Measurements from ENCODE around the gene ACOX1.

Gene ACOX1

DNA sequence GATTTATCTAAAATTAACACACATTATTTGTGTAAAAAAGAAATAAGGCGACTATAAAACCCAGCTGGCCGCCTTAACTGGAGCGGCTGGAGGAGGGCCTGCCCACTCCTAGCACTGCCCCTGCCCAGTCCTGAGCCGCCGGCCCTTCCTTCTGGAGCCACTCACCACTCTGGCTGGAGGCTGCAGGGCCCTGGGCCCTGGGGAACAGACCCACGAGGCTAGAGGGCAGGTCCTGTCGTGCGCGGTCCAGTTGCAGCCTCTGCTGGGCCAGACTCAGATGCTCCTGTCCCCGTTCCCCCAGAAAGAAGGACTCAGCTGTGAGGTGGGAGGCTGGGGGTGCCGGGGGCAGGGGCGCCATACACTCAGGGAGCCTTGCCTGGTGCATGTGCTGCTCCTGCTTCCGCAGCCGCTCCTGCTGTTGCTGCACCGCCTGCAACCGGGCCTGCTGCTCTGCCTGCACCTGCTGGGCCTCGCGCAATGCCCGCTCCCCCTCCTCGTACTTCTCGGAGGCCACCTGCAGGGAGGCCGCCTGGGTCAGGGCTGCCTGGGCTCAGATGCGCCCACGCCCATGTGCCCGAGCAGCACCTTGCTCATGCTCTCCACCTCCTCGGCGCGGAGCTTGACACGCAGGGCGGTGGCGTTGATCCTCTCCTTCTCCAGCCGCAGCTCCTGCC lies 65.3 kb downstream of the ACOX1 start:
- in situ Hi-C loops (cut with HindIII; ENCODE audit: low sequenced_read_pairs) = no loop called here
- H3K4me3 ChIP-seq (ENCODE audit: low read depth, low read length) = no peak overlapping the region
- TF ChIP-seq CTCF (IDR thresholded peaks at IDR 0.05; ENCODE audit: low read depth, low read length, missing control alignments) = no peak

DNA sequence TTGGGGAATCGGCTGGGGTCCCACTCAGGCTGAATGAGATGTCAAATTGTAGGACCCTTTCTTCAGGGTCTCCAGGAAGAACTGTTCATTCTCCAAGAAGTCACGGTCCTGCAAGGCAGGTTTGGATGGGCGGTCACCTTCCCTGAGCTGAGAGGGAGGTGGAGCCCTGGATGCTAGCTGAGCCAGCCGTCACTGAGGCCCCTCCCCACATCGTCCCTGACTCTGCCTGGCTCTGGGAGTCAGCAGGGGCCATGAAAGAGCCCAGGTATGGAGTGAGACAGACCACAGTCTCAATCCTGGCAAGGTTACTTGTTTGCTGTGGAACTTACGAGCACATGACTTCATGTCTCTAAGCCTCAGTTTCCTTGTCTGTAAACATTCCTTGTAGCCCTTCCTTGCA lies 68.3 kb downstream of the ACOX1 start:
- no peak overlapping the region for H3K4me3 ChIP-seq (ENCODE audit: low read depth, low read length)
- no peak for TF ChIP-seq CTCF (IDR thresholded peaks at IDR 0.05; ENCODE audit: low read depth, low read length, missing control alignments)
- no peak for DNase-seq (ENCODE audit: low read depth)
- in situ Hi-C loops (cut with HindIII; ENCODE audit: low sequenced_read_pairs) = no loop called here

More for the DNA sequence above, 65.3 kb downstream of the ACOX1 start:
- DNase-seq (ENCODE audit: low read depth) = no peak

DNA sequence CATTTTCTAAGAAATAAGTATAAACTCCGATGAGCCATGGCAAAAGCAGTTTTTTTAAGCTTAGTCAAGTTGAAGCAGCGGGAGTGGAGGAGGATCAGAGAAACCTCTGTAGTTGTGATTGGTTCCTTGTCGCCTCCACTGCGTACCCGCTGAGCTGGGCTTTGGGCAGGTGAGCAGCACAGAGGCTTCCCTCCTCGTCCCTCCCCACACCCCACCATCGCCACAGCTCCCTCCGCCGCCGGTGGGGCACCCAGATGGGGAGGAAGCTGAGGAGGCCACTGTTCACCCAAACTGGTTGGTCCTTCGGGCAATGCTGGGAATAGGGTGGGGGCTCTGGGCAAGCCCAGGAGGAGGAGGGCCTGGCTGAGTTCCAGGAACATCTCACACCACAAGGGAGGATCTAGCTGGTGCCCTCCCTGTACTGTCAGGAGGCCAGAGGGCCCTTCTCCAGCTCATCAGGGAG lies 69.1 kb downstream of the ACOX1 start:
- no peak for DNase-seq (ENCODE audit: low read depth)
- in situ Hi-C loops (cut with HindIII; ENCODE audit: low sequenced_read_pairs) = no loop called here
- TF ChIP-seq CTCF (IDR thresholded peaks at IDR 0.05; ENCODE audit: low read depth, low read length, missing control alignments) = no peak
- H3K4me3 ChIP-seq (ENCODE audit: low read depth, low read length) = no peak overlapping the region

- no peak for TF ChIP-seq CTCF (IDR thresholded peaks at IDR 0.05; ENCODE audit: low read depth, low read length, missing control alignments)
- in situ Hi-C loops (cut with HindIII; ENCODE audit: low sequenced_read_pairs) = no loop called here
- DNase-seq (ENCODE audit: low read depth) = no peak
- no peak overlapping the region for H3K4me3 ChIP-seq (ENCODE audit: low read depth, low read length)
Measured at GRCh38 chr17:75909051-75909811, 69.7 kb downstream of the ACOX1 start.

- no peak for DNase-seq (ENCODE audit: low read depth)
- no peak for TF ChIP-seq CTCF (IDR thresholded peaks at IDR 0.05; ENCODE audit: low read depth, low read length, missing control alignments)
- no peak overlapping the region for H3K4me3 ChIP-seq (ENCODE audit: low read depth, low read length)
- in situ Hi-C loops (cut with HindIII; ENCODE audit: low sequenced_read_pairs) = no loop called here
Measured at GRCh38 chr17:75908201-75908600, 70.8 kb downstream of the ACOX1 start.

DNA sequence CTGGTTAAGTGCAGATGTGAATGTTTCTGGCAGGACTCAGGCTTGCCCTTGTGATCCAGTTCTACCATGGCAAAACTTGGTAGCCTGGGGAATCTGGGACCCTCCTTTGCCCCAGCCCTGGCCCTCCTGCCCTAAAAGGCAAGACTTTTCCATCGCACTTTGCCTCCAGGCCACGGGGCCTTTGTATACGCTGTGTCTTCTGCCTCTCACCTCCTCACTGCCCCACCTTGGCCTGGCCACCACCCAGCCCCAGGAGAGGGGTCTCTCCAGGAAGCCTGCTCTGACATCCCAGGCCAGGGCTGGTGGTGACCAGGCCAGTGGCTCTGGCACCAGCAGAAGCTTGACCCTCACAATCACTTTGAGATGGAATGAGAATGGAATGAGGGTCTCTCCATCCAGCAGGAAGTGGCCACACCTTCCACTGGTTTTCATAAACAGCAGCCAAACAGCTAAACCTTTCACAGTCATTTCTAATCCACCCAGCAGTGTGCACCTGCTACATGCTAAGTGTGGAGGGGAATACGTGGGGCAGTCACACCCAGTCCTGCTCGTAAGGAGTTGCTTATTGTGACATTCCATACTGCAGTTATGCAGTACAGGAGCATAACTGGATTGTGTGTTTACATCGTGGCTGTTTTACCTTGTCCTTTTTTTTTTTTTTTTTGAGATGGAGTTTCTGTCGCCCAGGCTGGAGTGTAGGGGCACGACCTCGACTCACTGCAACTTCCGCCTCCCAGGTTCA lies 72.7 kb downstream of the ACOX1 start:
- TF ChIP-seq CTCF (IDR thresholded peaks at IDR 0.05; ENCODE audit: low read depth, low read length, missing control alignments) = no peak
- no peak for DNase-seq (ENCODE audit: low read depth)
- no peak overlapping the region for H3K4me3 ChIP-seq (ENCODE audit: low read depth, low read length)
- in situ Hi-C loops (cut with HindIII; ENCODE audit: low sequenced_read_pairs) = no loop called here

Data from astrocyte of the cerebellum (primary cell).